22Rv1 (cell line): ENCODE measurements around the gene ZNF716.
"Not testable (repeated sequence)": the region's sequence is repeated elsewhere in the genome, so short reads cannot be mapped to it uniquely, and the experiment has no call there.

Experiments used
- H3K27ac ChIP-seq: fragments of 450-650 bp; 2 replicates; pipeline ENCODE4 v1.5.1; 2017
- ZFX ChIP-seq: fragments of 450-650 bp; IDR thresholded peaks from 2 replicates; pipeline ENCODE4 v1.6.1; 2017; ENCODE audit warnings: antibody characterized with exemption, borderline replicate concordance
- TF ChIP-seq, protein P1 (sequence below): fragments of 450-650 bp; IDR thresholded peaks from 2 replicates; pipeline ENCODE4 v1.5.1; 2017; ENCODE audit warnings: mild to moderate bottlenecking

The ZNF716 gene

DNA sequence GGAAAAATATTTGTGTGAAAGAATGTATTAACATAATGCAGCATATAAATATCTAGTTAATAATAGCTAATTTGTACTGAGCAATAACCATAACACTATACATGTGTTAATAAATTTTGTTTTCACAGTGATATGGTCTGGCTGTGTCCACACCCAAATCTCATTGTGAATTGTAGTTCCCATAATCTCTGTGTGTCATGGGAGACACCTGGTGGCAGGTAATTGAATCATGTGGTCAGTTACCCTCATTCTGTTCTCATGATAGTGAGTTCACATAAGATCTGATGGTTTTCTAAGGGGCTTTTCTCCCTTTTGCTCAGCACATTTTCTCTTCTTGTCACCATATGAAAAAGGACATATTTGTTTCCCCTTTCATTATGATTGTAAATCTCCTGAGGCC, 30.3 kb downstream of the ZNF716 start:
- H3K27ac ChIP-seq, result not testable (repeated sequence)
- TF ChIP-seq, protein P1, sequence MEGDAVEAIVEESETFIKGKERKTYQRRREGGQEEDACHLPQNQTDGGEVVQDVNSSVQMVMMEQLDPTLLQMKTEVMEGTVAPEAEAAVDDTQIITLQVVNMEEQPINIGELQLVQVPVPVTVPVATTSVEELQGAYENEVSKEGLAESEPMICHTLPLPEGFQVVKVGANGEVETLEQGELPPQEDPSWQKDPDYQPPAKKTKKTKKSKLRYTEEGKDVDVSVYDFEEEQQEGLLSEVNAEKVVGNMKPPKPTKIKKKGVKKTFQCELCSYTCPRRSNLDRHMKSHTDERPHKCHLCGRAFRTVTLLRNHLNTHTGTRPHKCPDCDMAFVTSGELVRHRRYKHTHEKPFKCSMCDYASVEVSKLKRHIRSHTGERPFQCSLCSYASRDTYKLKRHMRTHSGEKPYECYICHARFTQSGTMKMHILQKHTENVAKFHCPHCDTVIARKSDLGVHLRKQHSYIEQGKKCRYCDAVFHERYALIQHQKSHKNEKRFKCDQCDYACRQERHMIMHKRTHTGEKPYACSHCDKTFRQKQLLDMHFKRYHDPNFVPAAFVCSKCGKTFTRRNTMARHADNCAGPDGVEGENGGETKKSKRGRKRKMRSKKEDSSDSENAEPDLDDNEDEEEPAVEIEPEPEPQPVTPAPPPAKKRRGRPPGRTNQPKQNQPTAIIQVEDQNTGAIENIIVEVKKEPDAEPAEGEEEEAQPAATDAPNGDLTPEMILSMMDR, result peak; percentile 37; the same call in 1 of the 2 replicates

DNA sequence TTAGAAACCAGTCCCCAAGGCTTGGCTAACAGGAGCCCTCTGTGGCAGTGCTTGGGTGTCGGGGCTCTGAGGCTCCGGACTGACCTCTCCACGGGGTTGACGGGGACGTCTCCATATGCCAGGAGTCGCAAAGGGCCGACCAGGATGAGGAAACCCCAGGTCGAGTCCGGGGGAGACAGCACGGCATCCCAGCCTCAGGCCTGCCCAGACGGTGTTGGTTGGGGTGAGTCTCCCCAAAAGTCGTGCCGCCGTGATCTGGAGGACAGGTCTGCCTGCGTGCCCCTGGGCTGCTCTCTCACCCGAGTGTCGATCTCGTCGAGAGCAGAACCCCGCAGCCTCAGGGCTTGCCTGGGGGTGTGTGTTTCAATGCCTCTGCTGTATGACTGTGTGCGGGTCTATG, 35.0 kb downstream of the ZNF716 start:
- not testable (repeated sequence) for H3K27ac ChIP-seq

DNA sequence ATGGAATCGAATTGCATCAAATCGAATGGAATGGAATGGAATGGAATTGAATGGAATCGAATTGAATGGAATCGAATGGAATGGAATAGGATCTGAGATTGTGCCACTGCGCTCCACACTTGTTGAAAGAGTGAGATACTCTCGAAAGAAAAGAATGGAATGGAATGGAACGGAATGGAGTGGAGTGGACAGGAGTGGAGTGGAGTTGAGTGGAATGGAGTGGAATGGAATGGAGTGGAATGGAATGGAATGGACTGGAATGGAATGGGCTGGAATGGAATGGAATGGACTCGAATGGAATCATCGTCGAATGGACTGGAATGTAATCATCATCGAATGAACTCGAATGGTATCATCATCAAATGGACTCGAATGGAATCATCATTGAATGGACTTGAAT, 38.0 kb downstream of the ZNF716 start:
- no peak overlapping the region for H3K27ac ChIP-seq
- TF ChIP-seq ZFX, result no peak
- TF ChIP-seq, protein P1, result no peak

DNA sequence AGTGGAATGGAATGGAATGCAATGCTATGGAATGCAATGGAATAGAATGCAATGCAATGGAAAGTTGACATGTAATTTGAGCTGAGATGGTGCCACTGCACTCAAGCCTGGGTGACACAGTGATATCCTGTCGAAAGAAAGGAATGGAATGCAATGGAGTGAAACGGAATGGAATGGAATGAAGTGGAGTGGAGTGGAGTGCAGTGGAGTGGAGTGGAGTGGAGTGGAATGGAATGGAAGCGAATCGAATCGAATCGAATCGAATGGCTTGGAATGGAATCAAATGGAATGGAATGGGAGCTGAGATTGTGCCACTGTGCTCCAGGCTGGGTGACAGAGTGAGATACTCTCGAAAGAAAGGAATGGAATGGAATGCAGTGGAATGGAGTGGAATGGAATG, 45.1 kb downstream of the ZNF716 start:
- not testable (repeated sequence) for H3K27ac ChIP-seq

DNA sequence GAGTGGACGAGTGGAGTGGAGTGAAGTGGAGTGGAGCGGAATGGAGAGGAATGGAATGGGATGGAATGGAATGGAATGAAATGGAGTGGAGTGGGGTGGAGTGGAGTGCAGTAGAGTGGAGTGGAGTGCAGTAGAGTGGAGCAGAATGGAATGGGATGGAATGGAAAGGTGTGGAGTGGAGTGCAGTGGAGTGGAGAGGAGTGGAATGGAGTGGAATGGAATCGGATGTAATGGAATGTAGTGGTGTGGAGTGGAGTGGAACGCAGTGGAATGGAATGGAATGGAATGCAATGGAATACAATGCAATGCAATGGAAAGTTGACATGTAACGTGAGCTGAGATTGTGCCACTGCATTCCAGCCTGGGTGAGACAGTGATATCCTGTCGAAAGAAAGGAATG, 46.4 kb downstream of the ZNF716 start:
- no peak overlapping the region for H3K27ac ChIP-seq
- TF ChIP-seq, protein P1, result no peak
- TF ChIP-seq ZFX, result no peak

DNA sequence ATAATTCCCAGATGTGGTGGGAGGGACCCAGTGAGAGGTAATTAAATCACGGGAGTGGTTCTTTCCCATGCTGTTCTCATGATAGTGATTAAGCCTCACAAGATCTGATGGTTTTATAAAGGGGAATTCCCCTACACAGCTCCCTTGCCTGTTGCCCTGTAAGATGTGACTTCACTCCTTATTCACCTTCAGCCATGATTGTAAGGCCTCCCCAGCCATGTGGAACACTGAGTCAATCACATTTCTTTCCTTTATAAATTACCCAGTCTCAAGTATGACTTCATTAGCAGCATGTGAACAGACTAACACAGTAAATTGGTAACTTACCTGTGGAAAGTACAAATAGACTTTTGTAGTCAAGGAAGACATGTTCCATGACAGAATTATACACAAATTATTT, 55.2 kb downstream of the ZNF716 start:
- H3K27ac ChIP-seq, result no peak overlapping the region
- TF ChIP-seq ZFX, result no peak
- TF ChIP-seq, protein P1, result no peak
